ENCODE results near the gene GPANK1. TPM values are rescaled to one million over a fixed set of nuclear protein-coding genes. Genes with fewer than 3 reads are reported as not detected.

The GPANK1 gene
- total RNA-seq, 2 experiments from 2014 or later: 30.7 to 32.0 TPM

- no peaks in the 10 kb centered on the region for H3K4me1 Mint-ChIP-seq
- no peaks in the 10 kb centered on the region for H3K27me3 Mint-ChIP-seq
- no peak overlapping the region for H3K27ac Mint-ChIP-seq
- ATAC-seq (ENCODE audit: low read depth) (no peak), DNase-seq (no peak)
- peaks cover 4% of the 10 kb centered on the region for H3K36me3 Mint-ChIP-seq
- no peaks in the 10 kb centered on the region for H3K9me3 Mint-ChIP-seq
- no peak overlapping the region for H3K4me3 Mint-ChIP-seq
- POLR2A ChIA-PET: no interaction called here
These were observed 23.3 kb upstream of the GPANK1 start for GRCh38 chr6:31687860-31688693.

- Mint-ChIP-seq H3K9me3 (no peaks in the 10 kb centered on the region), H3K27ac (no peak overlapping the region), H3K27me3 (no peaks in the 10 kb centered on the region), H3K4me3 (no peak overlapping the region), H3K4me1 (no peaks in the 10 kb centered on the region), H3K36me3 (peaks cover 4% of the 10 kb centered on the region)
- ATAC-seq (ENCODE audit: low read depth) (no peak), DNase-seq (no peak)
- POLR2A ChIA-PET: interaction anchor here (1.1 kb wide), 1 partner anchor 12 kb away, joined by 3 read pairs; no protein-coding TSS in a partner anchor
These were observed 22.5 kb upstream of the GPANK1 start for GRCh38 chr6:31687321-31687720.

- Mint-ChIP-seq H3K27ac (peak overlapping the region; percentile 7), H3K27me3 (no peaks in the 10 kb centered on the region), H3K36me3 (peaks cover 4% of the 10 kb centered on the region), H3K4me1 (peaks cover 2% of the 10 kb centered on the region), H3K9me3 (no peaks in the 10 kb centered on the region), H3K4me3 (no peak overlapping the region)
- DNase-seq (no peak), ATAC-seq (ENCODE audit: low read depth) (no peak)
- POLR2A ChIA-PET: interaction anchor here (1.1 to 1.6 kb wide), 2 partner anchors 11 to 16 kb away, joined by 3 read pairs; no protein-coding TSS in a partner anchor
These were observed 21.7 kb upstream of the GPANK1 start for GRCh38 chr6:31686483-31686882.

- Mint-ChIP-seq H3K27me3 (no peaks in the 10 kb centered on the region), H3K4me1 (peaks cover 23% of the 10 kb centered on the region), H3K4me3 (no peak overlapping the region), H3K9me3 (no peaks in the 10 kb centered on the region), H3K27ac (no peak overlapping the region), H3K36me3 (peaks cover 4% of the 10 kb centered on the region)
- POLR2A ChIA-PET: interaction anchor here (0.7 to 1.2 kb wide), 3 partner anchors 19 to 64 kb away, joined by 3 read pairs; partner anchors contain the start of gene GPANK1
- ATAC-seq (ENCODE audit: low read depth): no peak
- DNase-seq: no peak
These were observed 18.8 kb upstream of the GPANK1 start for GRCh38 chr6:31683591-31683990.

GRCh38 chr6:31681135-31681671 lies 16.4 kb upstream of the GPANK1 start:
- H3K27ac Mint-ChIP-seq: peak overlapping the region; percentile 77
- H3K4me1 Mint-ChIP-seq: peaks cover 28% of the 10 kb centered on the region
- no peaks in the 10 kb centered on the region for H3K27me3 Mint-ChIP-seq
- no peaks in the 10 kb centered on the region for H3K36me3 Mint-ChIP-seq
- DNase-seq: peak; percentile 64
- H3K9me3 Mint-ChIP-seq: no peaks in the 10 kb centered on the region
- ATAC-seq (ENCODE audit: low read depth): peak; percentile 55
- H3K4me3 Mint-ChIP-seq: peak overlapping the region; percentile 79
- POLR2A ChIA-PET: interaction anchor here (0.6 to 2.7 kb wide), 8 partner anchors 13 to 149 kb away, joined by 3 to 16 read pairs (median 6); partner anchors contain the start of genes ABHD16A, MPIG6B and MSH5

GRCh38 chr6:31680226-31681134 lies 15.7 kb upstream of the GPANK1 start, which contains the start of gene LY6G5C:
TSS of gene LY6G5C (minus strand) at chr6:31681067. CDS start at chr6:31680373, 694 bp downstream.
- Mint-ChIP-seq H3K27ac (peak within 1 kb of the TSS; percentile 77), H3K4me1 (peaks cover 28% of the 10 kb centered on the region), H3K9me3 (no peaks in the 10 kb centered on the region), H3K4me3 (peak within 1 kb of the TSS; percentile 79), H3K27me3 (no peaks in the 10 kb centered on the region), H3K36me3 (no peaks in the 10 kb centered on the region)
- POLR2A ChIA-PET: interaction anchor here (0.6 to 2.7 kb wide), 7 partner anchors 13 to 149 kb away, joined by 3 to 16 read pairs (median 6); partner anchors contain the start of genes ABHD16A, MPIG6B and MSH5
- DNase-seq (peak; percentile 68), ATAC-seq (ENCODE audit: low read depth) (peak; percentile 57)

- Mint-ChIP-seq H3K27ac (no peak overlapping the region), H3K36me3 (peaks cover 2% of the 10 kb centered on the region), H3K4me1 (peaks cover 30% of the 10 kb centered on the region), H3K9me3 (no peaks in the 10 kb centered on the region), H3K27me3 (no peaks in the 10 kb centered on the region), H3K4me3 (no peak overlapping the region)
- no peak for DNase-seq
- ATAC-seq (ENCODE audit: low read depth): no peak
- POLR2A ChIA-PET: interaction anchor here (2.0 kb wide), 1 partner anchor 62 kb away, joined by 7 read pairs; the partner anchor contains the start of gene MSH5
These were observed 13.2 kb upstream of the GPANK1 start for GRCh38 chr6:31677955-31678354.

- no peak for ATAC-seq (ENCODE audit: low read depth)
- POLR2A ChIA-PET: no interaction called here
- DNase-seq: no peak
- Mint-ChIP-seq H3K4me3 (no peak overlapping the region), H3K36me3 (peaks cover 9% of the 10 kb centered on the region), H3K27me3 (no peaks in the 10 kb centered on the region), H3K9me3 (no peaks in the 10 kb centered on the region), H3K4me1 (peaks cover 30% of the 10 kb centered on the region), H3K27ac (no peak overlapping the region)
These were observed 12.1 kb upstream of the GPANK1 start for GRCh38 chr6:31676904-31677303.

GRCh38 chr6:31676322-31676903 lies 11.6 kb upstream of the GPANK1 start:
- H3K4me3 Mint-ChIP-seq: no peak overlapping the region
- peak overlapping the region; percentile 6 for H3K27ac Mint-ChIP-seq
- ATAC-seq (ENCODE audit: low read depth): no peak

GRCh38 chr6:31669676-31670075 lies 4.9 kb upstream of the GPANK1 start, which contains the start of gene LY6G5B:
TSS of gene LY6G5B (plus strand) at chr6:31669976. CDS start at chr6:31670951, 975 bp downstream.
- no peaks in the 10 kb centered on the region for H3K9me3 Mint-ChIP-seq
- peak within 1 kb of the TSS; percentile 52 for H3K27ac Mint-ChIP-seq
- ATAC-seq (ENCODE audit: low read depth) (no peak), DNase-seq (no peak)
- H3K27me3 Mint-ChIP-seq: no peaks in the 10 kb centered on the region
- peaks cover 18% of the 10 kb centered on the region for H3K4me1 Mint-ChIP-seq
- peaks cover 48% of the 10 kb centered on the region for H3K36me3 Mint-ChIP-seq
- POLR2A ChIA-PET: interaction anchor here (3.2 kb wide), 1 partner anchor 18 kb away, joined by 11 read pairs; the partner anchor contains the start of gene BAG6
- H3K4me3 Mint-ChIP-seq: no peak within 1 kb of the TSS

More at GRCh38 chr6:31676322-31676903, 11.6 kb upstream of the GPANK1 start:
- POLR2A ChIA-PET: interaction anchor here (0.7 kb wide), 1 partner anchor 129 kb away, joined by 6 read pairs; the partner anchor contains the start of genes ATP6V1G2 and NFKBIL1
- H3K9me3 Mint-ChIP-seq: no peaks in the 10 kb centered on the region
- no peaks in the 10 kb centered on the region for H3K27me3 Mint-ChIP-seq
- peaks cover 28% of the 10 kb centered on the region for H3K4me1 Mint-ChIP-seq
- no peak for DNase-seq
- peaks cover 9% of the 10 kb centered on the region for H3K36me3 Mint-ChIP-seq

- Mint-ChIP-seq H3K36me3 (peaks cover 61% of the 10 kb centered on the region), H3K27me3 (no peaks in the 10 kb centered on the region), H3K27ac (peak overlapping the region; percentile 98), H3K4me3 (peak overlapping the region; percentile 96), H3K4me1 (peaks cover 35% of the 10 kb centered on the region), H3K9me3 (no peaks in the 10 kb centered on the region)
- ATAC-seq (ENCODE audit: low read depth): no peak
- POLR2A ChIA-PET: interaction anchor here (0.9 to 7.0 kb wide), 6 partner anchors 13 to 161 kb away, joined by 3 to 138 read pairs (median 14); partner anchors contain the start of genes APOM, BAG6, CLIC1 and HSPA1B
- DNase-seq: no peak
These were observed 1.7 kb upstream of the GPANK1 start for GRCh38 chr6:31666337-31666965.

Measured in activated naive CD8-positive, alpha-beta T cell treated with anti-CD3 and anti-CD28 coated beads, Interleukin-2, amount 10 ng/mL, durations not matched to agents 7 days and 5 days (primary cell).